HG03280 (cell line): ENCODE data around the gene SUSD5.
A peak's percentile ranks its signal among the peaks of the same experiment; 100 is the strongest.
"Not testable (repeated sequence)": the region's sequence is repeated elsewhere in the genome, so short reads cannot be mapped to it uniquely, and the experiment has no call there.

Experiments used
- ATAC-seq: cut with Tn5 transposase; IDR thresholded peaks from one replicate; pipeline ENCODE4 v1.9.1; 2021; ENCODE audit warnings: mild to moderate bottlenecking, moderate library complexity; ENCODE audit not compliant: unreplicated experiment

SUSD5 gene

GRCh38 chr3:33153782-33154181 is 64.8 kb downstream of the SUSD5 start:
- no peak for ATAC-seq

- no peak for ATAC-seq
These were observed 65.9 kb downstream of the SUSD5 start for GRCh38 chr3:33152363-33153360.

GRCh38 chr3:33149342-33149741 is 69.3 kb downstream of the SUSD5 start:
- no peak for ATAC-seq

DNA sequence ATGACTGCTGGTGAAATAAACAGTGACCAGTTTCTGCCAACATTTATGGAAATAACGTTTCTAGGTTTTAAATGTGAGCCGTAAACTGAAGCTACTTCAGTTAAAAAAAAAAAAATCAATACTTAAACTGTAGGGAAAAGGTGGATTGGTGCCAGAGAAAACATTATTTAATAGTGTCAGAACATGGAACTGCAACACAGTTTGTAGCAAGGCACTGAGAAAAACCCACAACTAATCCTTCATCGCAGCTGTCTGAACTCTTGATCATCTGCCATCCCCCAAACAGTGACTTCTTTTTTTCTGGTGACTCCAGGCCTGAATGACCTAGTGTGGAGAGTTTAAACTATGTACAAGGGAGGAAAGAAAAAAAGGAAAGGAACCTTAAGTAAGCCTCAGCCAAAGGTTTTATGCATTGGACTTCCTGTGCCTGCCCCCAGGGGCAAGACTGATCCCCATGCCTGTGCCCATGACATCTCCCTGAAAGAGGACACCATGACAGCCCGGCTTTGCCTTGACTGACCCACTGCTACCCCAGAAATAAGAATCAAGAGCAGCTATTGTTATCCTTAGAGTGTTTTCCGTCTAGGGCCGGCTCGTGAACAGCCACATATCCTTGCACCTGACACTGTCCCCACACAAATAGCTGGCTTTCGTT is 71.7 kb downstream of the SUSD5 start:
- no peak for ATAC-seq

GRCh38 chr3:33145901-33146580 is 72.6 kb downstream of the SUSD5 start:
- ATAC-seq = no peak

DNA sequence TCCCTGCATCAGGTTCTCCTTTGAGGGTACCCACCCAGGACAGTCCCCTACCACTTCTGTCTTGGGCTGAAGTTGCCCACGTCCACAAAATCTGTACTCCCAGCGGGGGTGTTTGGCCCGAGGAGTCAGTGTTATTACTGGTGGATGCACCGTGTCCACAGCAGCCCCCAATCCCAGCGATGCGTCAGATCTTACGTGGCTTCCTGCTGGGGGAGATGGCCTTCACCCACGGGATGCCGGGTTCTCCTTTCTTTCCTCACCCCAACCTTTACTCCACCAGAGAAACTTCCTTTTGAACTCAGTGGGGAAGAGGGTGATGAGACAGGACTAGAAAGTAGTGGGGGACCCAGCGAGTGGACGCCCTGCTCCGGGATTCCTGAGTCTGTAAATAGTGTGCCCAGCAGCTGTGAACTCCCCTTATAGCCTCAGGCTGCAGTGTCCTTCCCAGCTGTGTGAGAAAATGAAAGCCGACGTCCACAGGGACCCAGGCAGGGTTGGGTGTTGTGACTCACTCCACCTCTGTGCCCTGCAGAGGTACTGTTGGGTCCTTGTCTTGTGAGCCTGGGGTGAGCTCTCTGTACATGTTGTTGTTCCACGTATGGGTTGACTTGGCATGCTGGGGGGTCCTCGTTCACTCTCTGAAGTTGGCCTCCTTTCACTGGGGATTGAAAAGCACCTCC is 73.2 kb downstream of the SUSD5 start:
- no peak for ATAC-seq

DNA sequence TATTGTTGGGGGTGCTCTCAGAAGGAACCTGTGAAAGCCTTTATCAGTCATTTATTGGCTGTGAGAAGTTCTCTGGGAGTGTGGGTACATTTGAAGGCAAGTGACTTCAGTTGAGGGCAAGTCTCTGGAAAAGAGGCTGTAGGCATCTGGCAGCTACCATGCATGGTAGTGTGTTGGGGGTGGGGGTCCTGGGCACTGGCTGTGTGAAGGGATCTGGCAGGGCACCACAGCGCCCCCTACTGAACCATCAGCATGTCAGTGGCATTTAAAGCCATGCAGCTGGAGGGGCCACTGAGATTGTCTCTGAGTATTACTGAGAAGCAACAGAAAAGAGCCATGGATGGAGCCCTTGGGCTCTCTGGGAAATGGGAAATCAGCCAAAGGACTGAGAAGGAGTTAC is 74.2 kb downstream of the SUSD5 start:
- no peak for ATAC-seq

DNA sequence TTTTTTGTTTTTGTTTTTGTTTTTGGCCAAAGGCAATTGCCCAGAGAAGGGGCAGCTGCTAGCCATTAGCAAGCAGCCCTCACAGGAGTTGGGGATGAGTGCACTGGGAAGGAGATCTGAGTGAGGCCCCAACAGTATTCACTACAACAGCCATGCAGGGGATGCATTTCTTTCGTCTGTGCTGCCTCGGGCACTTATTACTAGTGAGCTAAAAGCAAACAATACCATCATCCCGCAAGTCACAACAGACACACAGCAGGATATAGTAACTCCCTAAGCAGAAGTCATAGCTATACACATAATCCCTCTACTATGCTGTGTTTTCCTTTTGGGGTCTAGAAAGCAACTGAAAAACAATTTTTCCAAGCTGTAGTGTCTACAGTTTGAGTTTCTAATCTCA is 77.6 kb downstream of the SUSD5 start:
- ATAC-seq = no peak

- no peak for ATAC-seq
These were observed 78.6 kb downstream of the SUSD5 start for GRCh38 chr3:33139996-33140395.

- ATAC-seq = not testable (repeated sequence)
These were observed 79.5 kb downstream of the SUSD5 start for GRCh38 chr3:33139006-33139623.

GRCh38 chr3:33137691-33138090 is 80.9 kb downstream of the SUSD5 start:
- ATAC-seq = no peak

GRCh38 chr3:33134026-33134625 is 84.5 kb downstream of the SUSD5 start:
- ATAC-seq = no peak

DNA sequence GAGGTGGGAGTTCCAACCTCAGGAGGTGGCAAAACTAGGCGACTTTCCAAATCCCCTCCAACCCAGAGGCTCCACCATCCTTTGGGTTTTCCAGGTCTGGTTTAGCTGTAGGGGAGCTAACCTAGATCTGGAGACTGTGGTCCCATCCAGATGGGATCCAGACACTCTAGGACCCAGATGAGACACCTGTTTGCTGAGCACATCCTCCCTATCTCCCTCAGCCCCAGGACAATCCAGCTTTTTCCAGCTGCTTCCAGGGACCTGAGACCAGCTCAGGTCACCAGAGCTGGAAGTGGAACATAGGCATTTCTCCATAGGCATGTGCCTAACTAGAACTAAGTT is 86.6 kb downstream of the SUSD5 start:
- no peak for ATAC-seq

GRCh38 chr3:33131331-33132018 is 87.1 kb downstream of the SUSD5 start:
- ATAC-seq = peak; percentile 80

- no peak for ATAC-seq
These were observed 88.5 kb downstream of the SUSD5 start for GRCh38 chr3:33130144-33130543.

- ATAC-seq = no peak
These were observed 89.9 kb downstream of the SUSD5 start for GRCh38 chr3:33128706-33129105.

- ATAC-seq = no peak
These were observed 92.8 kb downstream of the SUSD5 start for GRCh38 chr3:33125840-33126239.

DNA sequence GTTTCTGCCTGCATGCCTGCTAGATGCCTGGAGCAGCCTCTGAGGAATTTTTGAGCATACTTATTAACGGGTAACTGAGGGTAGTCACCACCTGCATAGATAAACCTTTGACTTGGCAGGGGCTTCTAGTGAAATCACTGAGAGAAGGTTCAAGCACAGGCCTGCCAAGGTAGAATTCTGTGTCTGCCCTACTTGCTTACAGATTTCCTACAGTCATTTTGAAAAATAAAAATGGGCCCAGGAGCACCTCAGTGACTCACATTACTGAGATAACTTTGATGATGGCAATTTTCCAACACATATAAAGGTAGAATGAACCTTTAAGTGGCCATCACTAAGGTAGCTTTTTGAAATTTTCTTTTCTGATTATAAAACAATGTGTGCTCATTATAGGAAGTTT is 94.0 kb downstream of the SUSD5 start:
- no peak for ATAC-seq

DNA sequence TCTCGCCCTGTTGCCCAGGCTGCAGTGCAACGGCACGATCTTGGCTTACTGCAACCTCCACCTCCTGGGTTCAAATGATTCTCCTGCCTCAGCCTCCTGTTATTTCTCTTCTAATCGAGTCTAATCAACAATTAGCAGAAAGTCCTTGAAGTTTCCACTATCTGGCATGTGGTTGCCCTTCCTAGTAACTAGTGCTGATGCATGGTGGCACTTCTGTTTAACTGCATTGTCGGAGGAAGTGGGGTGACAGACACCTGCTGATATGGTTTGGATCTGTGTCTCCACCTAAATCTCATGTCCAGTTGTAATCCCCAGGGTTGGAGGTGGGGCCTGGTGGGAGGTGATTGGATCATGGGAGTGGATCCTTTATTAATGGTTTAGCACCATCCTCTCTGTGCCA is 95.6 kb downstream of the SUSD5 start:
- no peak for ATAC-seq

DNA sequence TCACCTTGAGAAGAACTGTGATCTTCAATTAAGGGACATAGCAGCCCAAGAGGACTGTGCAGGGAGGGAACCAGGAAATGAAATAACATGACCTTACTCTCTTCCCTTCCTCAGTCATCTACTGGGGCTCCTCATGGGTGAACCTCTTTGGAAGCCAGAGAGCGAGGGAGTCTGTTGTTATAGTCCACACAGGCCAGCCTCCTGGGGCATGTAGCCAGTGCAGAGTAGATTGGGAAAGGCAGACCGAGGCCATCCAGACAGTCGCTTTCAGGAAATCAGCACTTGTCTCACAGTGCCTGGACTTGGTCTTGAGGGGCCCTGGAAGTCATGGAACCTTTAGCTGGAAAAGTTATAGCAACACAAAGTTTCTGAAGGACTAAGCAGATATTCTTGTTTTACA is 98.7 kb downstream of the SUSD5 start:
- no peak for ATAC-seq
